Pancreas (tissue), 10 donors: ENCODE measurements around the gene SPRYD4. TPM values are rescaled to one million over a fixed set of nuclear protein-coding genes. Genes with fewer than 3 reads are reported as not detected.
A peak's percentile ranks its signal among the peaks of the same experiment; 100 is the strongest.

Source experiments
- ATAC-seq, 4 donors: fragments of 200-7000 bp; cut with Tn5 transposase; one replicate each; pipeline versions ENCODE4 v1.8.0 to v1.9.1; 2020; ENCODE audit warnings: mild to moderate bottlenecking in 4 of 4, moderate library complexity in 4 of 4
- DNase-seq, 6 donors: peaks; one replicate each; pipeline ENCODE4 v3.0.0-alpha.2; 2020
- FAIRE-seq: peaks from 2 replicates; lab custom pipeline; 2012; peaks lifted over from hg19 to GRCh38; lab: Jason Lieb, UNC
- H3K27ac ChIP-seq, 4 donors: fragments of 200-600 bp; sonication (generic); 1 replicate in 3 of 4; 2 replicates in 1 of 4; pipeline versions ENCODE4 v1.5.0 to v1.8.0; 2020
- H3K27me3 ChIP-seq, 4 donors: fragments of 200-600 bp; one replicate each; pipeline ENCODE4 v1.8.0; 2021
- H3K36me3 ChIP-seq, 3 donors: fragments of 200-600 bp; sonication (generic) in 1 of 3; one replicate each; pipeline versions ENCODE4 v1.5.0 to v1.8.0; 2020 to 2021
- H3K4me1 ChIP-seq, 3 donors: fragments of 200-600 bp; one replicate each; pipeline ENCODE4 v1.8.0; 2021
- H3K4me3 ChIP-seq, 4 donors: fragments of 200-600 bp; sonication (generic) in 2 of 4; one replicate each; pipeline versions ENCODE4 v1.5.0 to v1.8.0; 2020 to 2021
- H3K9me3 ChIP-seq, 4 donors: fragments of 200-600 bp; one replicate each; pipeline ENCODE4 v1.8.0; 2021
- CTCF ChIP-seq, 4 donors: fragments of 200-600 bp; sonication (generic) in 3 of 4; IDR thresholded peaks; one replicate each; pipeline versions ENCODE4 v1.5.0 to v1.8.0; 2021; ENCODE audit warnings: antibody characterized with exemption in 4 of 4
- WGBS, 2 donors: extraction: QIAGEN DNeasy Blood & Tissue Kit; methylation state at CpG; one replicate each; pipeline ENCODE4 v1.1.7; 2013; 5-methylcytosine and 5-hydroxymethylcytosine counted together
- intact Hi-C, 3 donors: fragments of 100-400 bp; cut with DNase I; formaldehyde crosslinking; loops; one replicate each; pipeline versions ENCODE4 v1.11.1 to v1.14.2; 2022
- polyA plus RNA-seq, 2 donors: library from polyadenylated mRNA; stranded (reverse); fragments of 200-250 nt; gene quantifications; one replicate each; pipeline ENCODE4 v1.2.3, GENCODE V29; 2013
- total RNA-seq, 6 donors: library from RNA; stranded (reverse); fragmentation: NEBNext Ultra II Directional in 4 of 6; extraction: Animal tissue kit (Norgen Biotek cat#: 25700) in 4 of 6; gene quantifications; one replicate each; pipeline versions ENCODE4 v1.2.1 to v1.2.4, GENCODE V29; 2021 to 2023
- donor health status: healthy with polysubstance abuse.
- donor health status: DM: no; HTN: no; CAD: no; lungs with moderate emphysema.
- donor health status: DM: no; HTN: no; CAD: no.
- donor health status: control.
- donor health status: control.
- donor health status: Bipolar disorder and iron deficiency.
- donor health status: DM: yes; HTN: yes; CAD: no.
- donor health status: DM: no; HTN: no; CAD: no.
- donor health status: DM: no; HTN: no; CAD: no.
- donor health status: DM: yes; HTN: yes; CAD: no.

The SPRYD4 gene
- total and polyA plus RNA-seq, 8 donors: 1.5 to 2.9 (median 2.0) TPM

- DNase-seq (no peak), ATAC-seq (peak in 3 of 4 donors; percentile 9 to 25 (median 14)), FAIRE-seq (no peak)
- intact Hi-C loops: no loop called here
- Histone ChIP-seq H3K4me3 (peak overlapping the region; percentile 11 to 43 (median 26)), H3K27ac (peak overlapping the region; percentile 13 to 87 (median 64)), H3K27me3 (no peaks in the 10 kb centered on the region), H3K9me3 (no peaks in the 10 kb centered on the region), H3K4me1 (peaks cover 0 to 10% (median 0%) of the 10 kb centered on the region in 3 donors), H3K36me3 (no peaks in the 10 kb centered on the region)
- TF ChIP-seq CTCF (IDR thresholded peaks at IDR 0.05): no peak
- WGBS, 2 donors: 6 to 13% methylated on average over 4 of the region's 4 CpGs
Measured at GRCh38 chr12:56522411-56523193, 54.2 kb downstream of the SPRYD4 start.

- Histone ChIP-seq H3K36me3 (no peaks in the 10 kb centered on the region), H3K9me3 (no peaks in the 10 kb centered on the region), H3K27me3 (no peaks in the 10 kb centered on the region), H3K27ac (no peak overlapping the region), H3K4me1 (peaks cover 0 to 5% (median 4%) of the 10 kb centered on the region in 3 donors), H3K4me3 (no peak overlapping the region)
- intact Hi-C loops: no loop called here
- ATAC-seq (no peak), FAIRE-seq (no peak), DNase-seq (no peak)
- no peak for TF ChIP-seq CTCF (IDR thresholded peaks at IDR 0.05)
- WGBS, 2 donors: 95 to 100% methylated on average over 1 of the region's 1 CpG
Measured at GRCh38 chr12:56528846-56529245, 60.5 kb downstream of the SPRYD4 start.

Other genes with a start within 250 kb of the SPRYD4 start
- gene RNF41, start 246.7 kb upstream of the SPRYD4 start, total RNA-seq: 10 to 100 TPM; 11.6 to 21.9 (median 16.7) TPM
- gene RNF41, start 246.7 kb upstream of the SPRYD4 start, polyA plus RNA-seq: 10 to 100 TPM in 1 of 2 donors, 1 to 10 TPM in 1; 6.8 to 16.2 TPM
- 10 to 100 TPM; 14.3 to 23.6 (median 18.3) TPM for gene NABP2, start 244.2 kb upstream of the SPRYD4 start, total RNA-seq
- gene NABP2, start 244.2 kb upstream of the SPRYD4 start, polyA plus RNA-seq: 10 to 100 TPM; 14.1 to 17.9 TPM
- 100 to 1,000 TPM; 108 to 289 (median 226) TPM for gene SLC39A5, start 238.5 kb upstream of the SPRYD4 start, total RNA-seq
- 100 to 1,000 TPM; 307 to 615 TPM for gene SLC39A5, start 238.5 kb upstream of the SPRYD4 start, polyA plus RNA-seq
- gene ANKRD52, start 210.2 kb upstream of the SPRYD4 start, total RNA-seq: 10 to 100 TPM; 12.1 to 25.1 (median 17.9) TPM
- 10 to 100 TPM in 1 of 2 donors, 1 to 10 TPM in 1; 8.0 to 12.2 TPM for gene ANKRD52, start 210.2 kb upstream of the SPRYD4 start, polyA plus RNA-seq
- 10 to 100 TPM in 4 of 6 donors, 1 to 10 TPM in 2; 8.0 to 12.9 (median 11.1) TPM for gene COQ10A, start 201.6 kb upstream of the SPRYD4 start, total RNA-seq
- gene COQ10A, start 201.6 kb upstream of the SPRYD4 start, polyA plus RNA-seq: 10 to 100 TPM; 23.8 to 36.4 TPM
- 100 to 1,000 TPM in 2 of 6 donors, 10 to 100 TPM in 4; 80.0 to 120 (median 97.2) TPM for gene CS, start 168.2 kb upstream of the SPRYD4 start, total RNA-seq
- gene CS, start 168.2 kb upstream of the SPRYD4 start, polyA plus RNA-seq: 10 to 100 TPM; 32.0 to 45.4 TPM
- 10 to 100 TPM; 45.3 to 94.2 (median 66.3) TPM for gene CNPY2, start 152.6 kb upstream of the SPRYD4 start, total RNA-seq
- 100 to 1,000 TPM; 109 to 141 TPM for gene CNPY2, start 152.6 kb upstream of the SPRYD4 start, polyA plus RNA-seq
- 10 to 100 TPM; 24.3 to 73.0 (median 41.7) TPM for gene PAN2, start 134.6 kb upstream of the SPRYD4 start, total RNA-seq
- gene PAN2, start 134.6 kb upstream of the SPRYD4 start, polyA plus RNA-seq: 100 to 1,000 TPM in 1 of 2 donors, 10 to 100 TPM in 1; 78.5 to 111 TPM
- gene IL23A, start 129.7 kb upstream of the SPRYD4 start, total RNA-seq: 1 to 10 TPM in 2 of 6 donors, under 1 TPM in 3, not detected in 1; 0.20 to 3.7 (median 0.41) TPM
- gene IL23A, start 129.7 kb upstream of the SPRYD4 start, polyA plus RNA-seq: 1 to 10 TPM in 1 of 2 donors, under 1 TPM in 1; 0.38 to 1.3 TPM
- gene STAT2, start 108.5 kb upstream of the SPRYD4 start, total RNA-seq: 10 to 100 TPM; 25.5 to 88.5 (median 38.4) TPM
- gene STAT2, start 108.5 kb upstream of the SPRYD4 start, polyA plus RNA-seq: 10 to 100 TPM; 48.4 to 57.3 TPM
- gene APOF, start 105.7 kb upstream of the SPRYD4 start, total RNA-seq: under 1 TPM in 1 of 6 donors, not detected in 5; 0.13 TPM
- under 1 TPM in 1 of 2 donors, not detected in 1; 0.05 TPM for gene APOF, start 105.7 kb upstream of the SPRYD4 start, polyA plus RNA-seq
- gene TIMELESS, start 19.2 kb upstream of the SPRYD4 start, total RNA-seq: 1 to 10 TPM; 3.7 to 5.8 (median 4.5) TPM
- 1 to 10 TPM; 5.6 to 7.6 TPM for gene TIMELESS, start 19.2 kb upstream of the SPRYD4 start, polyA plus RNA-seq
- not detected for gene MIP, start 13.9 kb upstream of the SPRYD4 start, total RNA-seq
- gene MIP, start 13.9 kb upstream of the SPRYD4 start, polyA plus RNA-seq: not detected
- 10 to 100 TPM; 14.6 to 49.1 (median 31.0) TPM for gene GLS2, start 19.6 kb downstream of the SPRYD4 start, total RNA-seq
- 10 to 100 TPM; 33.6 to 35.5 TPM for gene GLS2, start 19.6 kb downstream of the SPRYD4 start, polyA plus RNA-seq
- gene RBMS2, start 53.2 kb downstream of the SPRYD4 start, total RNA-seq: 10 to 100 TPM in 4 of 6 donors, 1 to 10 TPM in 2; 8.5 to 30.8 (median 12.1) TPM
- gene RBMS2, start 53.2 kb downstream of the SPRYD4 start, polyA plus RNA-seq: 1 to 10 TPM; 5.4 to 6.2 TPM
- 10 to 100 TPM; 29.7 to 59.9 (median 39.1) TPM for gene BAZ2A, start 161.7 kb downstream of the SPRYD4 start, total RNA-seq
- 10 to 100 TPM; 26.7 to 58.0 TPM for gene BAZ2A, start 161.7 kb downstream of the SPRYD4 start, polyA plus RNA-seq
- 100 to 1,000 TPM; 152 to 237 (median 211) TPM for gene ATP5F1B, start 177.4 kb downstream of the SPRYD4 start, total RNA-seq
- gene ATP5F1B, start 177.4 kb downstream of the SPRYD4 start, polyA plus RNA-seq: 100 to 1,000 TPM; 126 to 299 TPM
- gene PTGES3, start 219.7 kb downstream of the SPRYD4 start, total RNA-seq: 10 to 100 TPM; 48.8 to 98.1 (median 69.3) TPM
- gene PTGES3, start 219.7 kb downstream of the SPRYD4 start, polyA plus RNA-seq: 10 to 100 TPM; 33.4 to 86.4 TPM